Measurements from ENCODE around the gene DUSP15. TPM values are rescaled to one million over a fixed set of nuclear protein-coding genes. Genes with fewer than 3 reads are reported as not detected.

DUSP15 gene
- total and polyA plus RNA-seq, 9 of the 15 experiments (the other 6 are each of a cell fraction or from before 2014, with no cell fraction given): 0.34 TPM; not detected in 8

DNA sequence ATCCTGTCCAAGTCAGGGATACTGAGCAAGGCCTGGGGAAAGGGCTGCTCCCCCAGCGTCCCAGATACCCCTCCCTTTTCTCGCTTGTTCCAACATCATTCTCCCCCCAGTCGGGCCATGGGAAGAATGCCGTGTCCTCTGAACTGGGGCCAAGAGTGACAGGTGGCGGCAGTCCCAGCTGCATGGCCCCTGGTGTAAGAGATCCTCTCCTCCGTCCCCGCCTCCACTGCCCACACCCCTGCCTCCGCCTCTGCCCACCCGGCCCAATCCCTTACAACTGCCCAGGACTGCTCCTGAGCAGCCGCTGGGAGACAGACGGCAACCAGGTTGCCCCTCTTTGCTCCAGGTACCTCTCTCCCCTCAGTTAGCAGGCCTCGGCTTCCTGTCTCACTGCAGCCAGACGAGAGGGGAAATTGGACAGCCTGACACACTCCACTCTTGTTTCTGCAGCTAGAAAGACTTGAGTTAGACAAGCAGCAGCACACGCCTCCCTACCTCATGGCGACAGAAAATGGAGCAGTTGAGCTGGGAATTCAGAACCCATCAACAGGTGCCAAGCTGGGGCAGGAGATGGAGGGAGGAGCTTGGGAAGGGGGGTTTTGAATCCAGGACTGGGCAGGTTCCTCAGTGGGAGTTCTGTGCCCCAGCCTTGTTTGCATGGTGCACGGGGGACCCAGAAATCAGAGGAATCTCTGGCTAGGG, 51.1 kb downstream of the DUSP15 start, which contains the start of gene MYLK2 (continued):
- TF ChIP-seq, protein P1, sequence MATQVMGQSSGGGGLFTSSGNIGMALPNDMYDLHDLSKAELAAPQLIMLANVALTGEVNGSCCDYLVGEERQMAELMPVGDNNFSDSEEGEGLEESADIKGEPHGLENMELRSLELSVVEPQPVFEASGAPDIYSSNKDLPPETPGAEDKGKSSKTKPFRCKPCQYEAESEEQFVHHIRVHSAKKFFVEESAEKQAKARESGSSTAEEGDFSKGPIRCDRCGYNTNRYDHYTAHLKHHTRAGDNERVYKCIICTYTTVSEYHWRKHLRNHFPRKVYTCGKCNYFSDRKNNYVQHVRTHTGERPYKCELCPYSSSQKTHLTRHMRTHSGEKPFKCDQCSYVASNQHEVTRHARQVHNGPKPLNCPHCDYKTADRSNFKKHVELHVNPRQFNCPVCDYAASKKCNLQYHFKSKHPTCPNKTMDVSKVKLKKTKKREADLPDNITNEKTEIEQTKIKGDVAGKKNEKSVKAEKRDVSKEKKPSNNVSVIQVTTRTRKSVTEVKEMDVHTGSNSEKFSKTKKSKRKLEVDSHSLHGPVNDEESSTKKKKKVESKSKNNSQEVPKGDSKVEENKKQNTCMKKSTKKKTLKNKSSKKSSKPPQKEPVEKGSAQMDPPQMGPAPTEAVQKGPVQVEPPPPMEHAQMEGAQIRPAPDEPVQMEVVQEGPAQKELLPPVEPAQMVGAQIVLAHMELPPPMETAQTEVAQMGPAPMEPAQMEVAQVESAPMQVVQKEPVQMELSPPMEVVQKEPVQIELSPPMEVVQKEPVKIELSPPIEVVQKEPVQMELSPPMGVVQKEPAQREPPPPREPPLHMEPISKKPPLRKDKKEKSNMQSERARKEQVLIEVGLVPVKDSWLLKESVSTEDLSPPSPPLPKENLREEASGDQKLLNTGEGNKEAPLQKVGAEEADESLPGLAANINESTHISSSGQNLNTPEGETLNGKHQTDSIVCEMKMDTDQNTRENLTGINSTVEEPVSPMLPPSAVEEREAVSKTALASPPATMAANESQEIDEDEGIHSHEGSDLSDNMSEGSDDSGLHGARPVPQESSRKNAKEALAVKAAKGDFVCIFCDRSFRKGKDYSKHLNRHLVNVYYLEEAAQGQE (IDR thresholded peaks at IDR 0.05; ENCODE audit: borderline replicate concordance): no peak
- TF ChIP-seq, protein P1 (CRISPR knock-in tag; IDR thresholded peaks at IDR 0.05; ENCODE audit: low read depth): no peak
- TF ChIP-seq, protein P2, sequence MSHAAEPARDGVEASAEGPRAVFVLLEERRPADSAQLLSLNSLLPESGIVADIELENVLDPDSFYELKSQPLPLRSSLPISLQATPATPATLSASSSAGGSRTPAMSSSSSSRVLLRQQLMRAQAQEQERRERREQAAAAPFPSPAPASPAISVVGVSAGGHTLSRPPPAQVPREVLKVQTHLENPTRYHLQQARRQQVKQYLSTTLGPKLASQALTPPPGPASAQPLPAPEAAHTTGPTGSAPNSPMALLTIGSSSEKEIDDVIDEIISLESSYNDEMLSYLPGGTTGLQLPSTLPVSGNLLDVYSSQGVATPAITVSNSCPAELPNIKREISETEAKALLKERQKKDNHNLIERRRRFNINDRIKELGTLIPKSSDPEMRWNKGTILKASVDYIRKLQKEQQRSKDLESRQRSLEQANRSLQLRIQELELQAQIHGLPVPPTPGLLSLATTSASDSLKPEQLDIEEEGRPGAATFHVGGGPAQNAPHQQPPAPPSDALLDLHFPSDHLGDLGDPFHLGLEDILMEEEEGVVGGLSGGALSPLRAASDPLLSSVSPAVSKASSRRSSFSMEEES (CRISPR knock-in tag; IDR thresholded peaks at IDR 0.05): no peak
- TF ChIP-seq ZNF778 (CRISPR knock-in tag; IDR thresholded peaks at IDR 0.05) (no peak), KDM5B (IDR thresholded peaks at IDR 0.05; ENCODE audit: insufficient replicate concordance, low read depth, low read length) (no peak)
- TF ChIP-seq, protein P3, sequence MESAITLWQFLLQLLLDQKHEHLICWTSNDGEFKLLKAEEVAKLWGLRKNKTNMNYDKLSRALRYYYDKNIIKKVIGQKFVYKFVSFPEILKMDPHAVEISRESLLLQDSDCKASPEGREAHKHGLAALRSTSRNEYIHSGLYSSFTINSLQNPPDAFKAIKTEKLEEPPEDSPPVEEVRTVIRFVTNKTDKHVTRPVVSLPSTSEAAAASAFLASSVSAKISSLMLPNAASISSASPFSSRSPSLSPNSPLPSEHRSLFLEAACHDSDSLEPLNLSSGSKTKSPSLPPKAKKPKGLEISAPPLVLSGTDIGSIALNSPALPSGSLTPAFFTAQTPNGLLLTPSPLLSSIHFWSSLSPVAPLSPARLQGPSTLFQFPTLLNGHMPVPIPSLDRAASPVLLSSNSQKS (CRISPR knock-in tag; IDR thresholded peaks at IDR 0.05): no peak
- TF ChIP-seq, protein P4, sequence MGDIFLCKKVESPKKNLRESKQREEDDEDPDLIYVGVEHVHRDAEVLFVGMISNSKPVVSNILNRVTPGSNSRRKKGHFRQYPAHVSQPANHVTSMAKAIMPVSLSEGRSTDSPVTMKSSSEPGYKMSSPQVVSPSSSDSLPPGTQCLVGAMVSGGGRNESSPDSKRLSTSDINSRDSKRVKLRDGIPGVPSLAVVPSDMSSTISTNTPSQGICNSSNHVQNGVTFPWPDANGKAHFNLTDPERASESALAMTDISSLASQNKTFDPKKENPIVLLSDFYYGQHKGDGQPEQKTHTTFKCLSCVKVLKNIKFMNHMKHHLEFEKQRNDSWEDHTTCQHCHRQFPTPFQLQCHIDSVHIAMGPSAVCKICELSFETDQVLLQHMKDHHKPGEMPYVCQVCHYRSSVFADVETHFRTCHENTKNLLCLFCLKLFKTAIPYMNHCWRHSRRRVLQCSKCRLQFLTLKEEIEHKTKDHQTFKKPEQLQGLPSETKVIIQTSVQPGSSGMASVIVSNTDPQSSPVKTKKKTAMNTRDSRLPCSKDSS (IDR thresholded peaks at IDR 0.05; ENCODE audit: low read depth, partially characterized antibody): no peak
